ENCODE measurements around the gene STRN. TPM values are rescaled to one million over a fixed set of nuclear protein-coding genes. Genes with fewer than 3 reads are reported as not detected.
A peak's percentile ranks its signal among the peaks of the same experiment; 100 is the strongest.

The STRN gene
- total and polyA plus RNA-seq, 2 of the 13 experiments (the other 11 are each of a cell fraction or from before 2014, with no cell fraction given) = 10.4 to 19.3 TPM

- TF ChIP-seq KAT8 (CRISPR knock-in tag; IDR thresholded peaks at IDR 0.05) (no peak), ELF1 (CRISPR knock-in tag; IDR thresholded peaks at IDR 0.05) (no peak), ATF2 (CRISPR knock-in tag; IDR thresholded peaks at IDR 0.05) (no peak), ZC3H4 (CRISPR knock-in tag; IDR thresholded peaks at IDR 0.05; ENCODE audit: borderline replicate concordance) (no peak), ZNF24 (IDR thresholded peaks at IDR 0.05) (no peak), ZNF274 (CRISPR knock-in tag; IDR thresholded peaks at IDR 0.05) (no peak), ZNF557 (CRISPR knock-in tag; IDR thresholded peaks at IDR 0.05) (no peak), ZBTB3 (CRISPR knock-in tag; IDR thresholded peaks at IDR 0.05; ENCODE audit: borderline replicate concordance, low read depth) (no peak), RAD21 (CRISPR knock-in tag; IDR thresholded peaks at IDR 0.05) (peak; percentile 26; the same call in 1 of the 2 replicates), STAG1 (CRISPR knock-in tag; IDR thresholded peaks at IDR 0.05) (peak; percentile 68), ARNT2 (CRISPR knock-in tag; IDR thresholded peaks at IDR 0.05; ENCODE audit: low read depth) (no peak), GZF1 (CRISPR knock-in tag; IDR thresholded peaks at IDR 0.05) (no peak), RERE (CRISPR knock-in tag; IDR thresholded peaks at IDR 0.05; ENCODE audit: low read depth) (no peak), ZNF724P (CRISPR knock-in tag; IDR thresholded peaks at IDR 0.05; ENCODE audit: borderline replicate concordance) (no peak)
These were observed 39.0 kb upstream of the STRN start (continued) for GRCh38 chr2:37005118-37005868.
